Lower leg skin (tissue), 4 donors: ENCODE data around the gene RAX. TPM values are rescaled to one million over a fixed set of nuclear protein-coding genes. Genes with fewer than 3 reads are reported as not detected.

Source experiments
- DNase-seq, 2 donors: peaks; one replicate each; pipeline ENCODE4 v3.0.0-alpha.2; 2019; ENCODE audit warnings: low spot score in 2 of 2
- H3K4me3 ChIP-seq: fragments of 200-600 bp; sonication (generic); 2 replicates; pipeline ENCODE4 v1.5.1; 2017; ENCODE audit warnings: mild to moderate bottlenecking, low read depth; ENCODE audit not compliant: poor library complexity, severe bottlenecking
- CTCF ChIP-seq, 3 donors: fragments of 450-650 bp; IDR thresholded peaks; one replicate each; pipeline ENCODE4 v1.5.1; 2016; ENCODE audit warnings: antibody characterized with exemption in 3 of 3, mild to moderate bottlenecking in 3 of 3, moderate library complexity in 2 of 3
- POLR2A ChIP-seq, 2 donors: fragments of 450-650 bp; IDR thresholded peaks; one replicate each; pipeline ENCODE4 v1.6.1; 2016 to 2017; ENCODE audit warnings: antibody characterized with exemption in 2 of 2, mild to moderate bottlenecking in 1 of 2, moderate library complexity in 1 of 2
- WGBS, 2 donors: methylation state at CpG; one replicate each; pipeline ENCODE4 v1.1.5; 2018; 5-methylcytosine and 5-hydroxymethylcytosine counted together
- intact Hi-C: fragments of 100-400 bp; cut with DNase I; formaldehyde crosslinking; loops from one replicate; pipeline ENCODE4 v1.15.0; 2023; ENCODE audit warnings: low total_unique reads
- total RNA-seq, 4 donors: library from RNA; depleted of rRNA; stranded (reverse); fragments of >200 nt; gene quantifications; one replicate each; pipeline ENCODE4 v1.1.0, GENCODE V29; 2016

Gene RAX
- total RNA-seq, 4 donors from 2014 or later, result 0.07 to 0.38 TPM; not detected in 2

DNA sequence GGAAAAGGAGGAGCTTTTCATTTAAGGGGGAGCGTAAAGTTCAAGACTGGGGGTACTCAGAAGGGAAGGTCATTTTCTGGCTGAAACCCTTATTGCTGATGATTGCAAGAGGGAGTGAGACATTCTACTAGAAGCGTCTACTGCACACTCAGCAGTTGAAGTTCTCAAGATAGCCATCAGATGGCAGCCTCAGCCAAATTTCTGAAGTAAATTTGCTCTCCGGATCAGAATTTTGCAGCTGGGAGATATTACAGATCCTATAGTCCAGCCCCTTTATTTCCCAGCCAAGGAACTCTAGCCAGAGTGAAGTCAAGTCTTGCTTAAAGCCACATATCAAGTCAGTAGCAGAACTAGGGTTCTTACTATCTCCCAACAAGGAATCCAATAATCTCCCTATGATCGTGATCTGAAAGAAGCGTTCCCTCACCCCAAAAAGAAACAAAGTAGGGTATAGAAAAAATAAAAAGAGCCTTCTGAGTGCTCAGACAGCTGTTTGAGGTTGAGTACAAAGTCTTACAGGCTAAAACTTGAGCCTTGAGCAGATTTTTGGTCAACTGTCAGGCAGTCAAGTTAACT is 24.0 kb downstream of the RAX start:
- no peak overlapping the region for H3K4me3 ChIP-seq
- TF ChIP-seq CTCF (IDR thresholded peaks at IDR 0.05) (peak in 1 of 3 donors; percentile 29), POLR2A (IDR thresholded peaks at IDR 0.05) (no peak)
- DNase-seq, result peak in 1 of 2 donors; percentile 45
- WGBS, 2 donors, result 10 to 19% methylated on average over 5 of the region's 5 CpGs
- intact Hi-C loops, result no loop called here

DNA sequence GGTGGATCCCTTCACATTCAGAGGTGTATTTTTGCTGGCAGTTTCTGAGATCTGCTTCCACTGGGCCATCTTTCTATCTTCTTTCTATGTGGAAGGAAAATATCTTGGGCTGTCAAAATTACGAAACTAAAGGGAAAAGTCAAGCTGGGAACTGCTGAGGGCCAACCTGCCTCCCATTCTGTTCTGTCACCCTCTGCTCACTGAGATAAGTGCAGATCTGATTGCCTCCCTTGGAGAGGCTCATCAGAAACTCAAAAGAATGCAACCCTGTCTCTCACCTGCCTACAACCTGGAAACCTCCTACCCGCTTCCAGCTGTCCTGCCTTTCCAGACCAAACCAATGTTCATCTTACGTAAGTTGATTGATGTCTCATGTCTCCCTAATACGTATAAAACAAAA is 26.5 kb downstream of the RAX start:
- no peak overlapping the region for H3K4me3 ChIP-seq
- 66 to 75% methylated on average over 4 of the region's 4 CpGs for WGBS, 2 donors
- TF ChIP-seq CTCF (IDR thresholded peaks at IDR 0.05), result no peak
- no peak for TF ChIP-seq POLR2A (IDR thresholded peaks at IDR 0.05)
- intact Hi-C loops, result no loop called here
- no peak for DNase-seq

DNA sequence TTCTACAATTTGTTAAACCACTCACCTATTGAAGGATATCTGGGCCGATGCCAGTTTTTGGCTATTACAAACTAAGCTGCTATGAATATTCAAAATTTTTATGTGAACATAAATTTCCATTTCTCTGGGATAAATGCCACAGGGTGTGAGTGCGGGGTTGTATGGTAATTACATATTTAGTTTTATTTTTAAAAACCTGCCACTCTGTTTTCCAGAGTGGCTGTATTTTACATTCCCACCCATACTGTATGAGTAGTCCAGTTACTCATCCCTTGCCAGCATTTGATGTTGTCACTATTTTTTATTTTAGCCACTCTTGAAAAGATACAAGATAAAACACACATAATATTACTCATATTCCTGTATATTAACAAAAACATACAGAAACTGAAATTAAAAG is 30.3 kb downstream of the RAX start:
- TF ChIP-seq CTCF (IDR thresholded peaks at IDR 0.05), result no peak
- intact Hi-C loops, result no loop called here
- 74 to 75% methylated on average over 2 of the region's 2 CpGs for WGBS, 2 donors
- no peak overlapping the region for H3K4me3 ChIP-seq
- DNase-seq, result no peak

- no peak overlapping the region for H3K4me3 ChIP-seq
- no peak for TF ChIP-seq POLR2A (IDR thresholded peaks at IDR 0.05)
- TF ChIP-seq CTCF (IDR thresholded peaks at IDR 0.05), result no peak
- 71 to 75% methylated on average over 4 of the region's 4 CpGs for WGBS, 2 donors
- no peak for DNase-seq
- intact Hi-C loops, result no loop called here
Observed at GRCh38 chr18:59239642-59240041, 33.6 kb downstream of the RAX start.

DNA sequence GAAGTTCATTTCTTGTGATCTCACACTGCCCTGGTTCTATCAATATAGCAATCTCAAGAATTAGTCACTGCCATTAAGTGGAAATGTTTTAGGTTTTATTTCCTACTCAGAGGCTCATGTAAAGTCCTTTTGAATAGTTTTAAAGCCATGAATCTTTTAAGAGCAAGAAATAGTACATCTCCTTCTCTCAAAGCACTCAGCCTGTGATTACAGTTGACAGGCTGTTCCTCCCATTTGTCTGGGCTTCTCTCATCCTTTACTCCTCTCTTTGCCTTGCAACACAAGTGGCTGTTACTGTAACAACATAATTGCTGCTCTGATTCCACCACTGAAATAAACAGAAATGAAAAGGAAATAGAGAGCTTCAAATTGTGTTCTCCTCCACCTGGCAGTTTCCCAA is 34.9 kb downstream of the RAX start:
- H3K4me3 ChIP-seq, result no peak overlapping the region
- DNase-seq, result no peak
- TF ChIP-seq CTCF (IDR thresholded peaks at IDR 0.05) (no peak), POLR2A (IDR thresholded peaks at IDR 0.05) (no peak)
- intact Hi-C loops, result no loop called here

- intact Hi-C loops, result no loop called here
- TF ChIP-seq POLR2A (IDR thresholded peaks at IDR 0.05) (no peak), CTCF (IDR thresholded peaks at IDR 0.05) (no peak)
- WGBS, 2 donors, result 53 to 54% methylated on average over 6 of the region's 6 CpGs
- no peak for DNase-seq
- no peak overlapping the region for H3K4me3 ChIP-seq
Observed at GRCh38 chr18:59233017-59233410, 40.2 kb downstream of the RAX start.
